HG02588 (cell line): ENCODE data around the gene ITPRIP.

Source experiments
- ATAC-seq: cut with Tn5 transposase; IDR thresholded peaks from one replicate; pipeline ENCODE4 v1.9.1; 2021; ENCODE audit warnings: mild to moderate bottlenecking, moderate library complexity; ENCODE audit not compliant: unreplicated experiment

Gene ITPRIP

DNA sequence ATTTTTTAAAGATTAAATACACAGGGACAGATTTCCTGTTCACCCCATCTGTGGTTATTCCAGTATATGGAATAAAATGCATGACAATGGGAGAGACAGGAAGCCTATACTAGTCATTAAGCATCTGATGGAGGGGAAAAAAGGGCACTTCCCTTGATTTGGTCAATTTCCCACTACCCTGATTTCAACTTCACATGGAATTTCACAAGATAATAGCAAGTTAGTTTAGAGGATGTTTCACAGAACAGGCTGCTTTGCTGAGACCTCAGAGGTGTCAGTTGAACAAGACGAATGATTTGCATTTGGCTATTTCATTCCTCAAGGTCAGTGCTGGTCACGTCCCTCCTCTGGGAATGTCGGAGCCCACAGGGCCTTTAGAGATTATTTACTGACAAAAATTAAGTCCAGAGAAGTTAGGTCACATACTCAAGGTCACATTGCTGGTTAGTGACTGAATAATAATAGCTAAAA, 4.7 kb upstream of the ITPRIP start:
- ATAC-seq = no peak

GRCh38 chr10:104340641-104341040, 2.4 kb upstream of the ITPRIP start:
- ATAC-seq = no peak

DNA sequence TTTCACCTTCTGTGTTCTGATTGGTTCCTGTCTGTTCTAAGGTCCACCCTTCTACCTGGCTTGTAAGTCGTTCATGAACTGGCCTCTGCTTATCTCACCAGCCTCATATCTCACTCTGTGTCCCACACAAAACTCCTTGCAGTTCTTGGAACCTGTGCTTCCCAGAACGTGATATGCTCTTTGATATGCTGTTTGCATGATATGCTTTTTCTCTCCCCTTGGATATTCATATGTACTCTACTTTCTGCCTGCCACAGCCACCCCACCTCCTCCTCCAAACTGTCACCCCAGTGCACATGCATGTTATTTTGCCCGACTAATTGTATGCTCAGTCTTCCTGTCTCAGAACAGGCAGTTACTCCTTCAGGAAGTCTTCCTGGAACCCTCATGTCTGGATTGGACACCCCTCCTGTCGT, 1.9 kb upstream of the ITPRIP start:
- ATAC-seq = no peak

- ATAC-seq = no peak
These were observed 1.3 kb upstream of the ITPRIP start for GRCh38 chr10:104339469-104340110.

- peak; percentile 36 for ATAC-seq
These were observed 712 bp downstream of the ITPRIP start for GRCh38 chr10:104337521-104337984.

- ATAC-seq = peak; percentile 34
These were observed 1.3 kb downstream of the ITPRIP start for GRCh38 chr10:104336821-104337467.

- ATAC-seq = no peak
These were observed 3.2 kb downstream of the ITPRIP start for GRCh38 chr10:104334965-104335650.

DNA sequence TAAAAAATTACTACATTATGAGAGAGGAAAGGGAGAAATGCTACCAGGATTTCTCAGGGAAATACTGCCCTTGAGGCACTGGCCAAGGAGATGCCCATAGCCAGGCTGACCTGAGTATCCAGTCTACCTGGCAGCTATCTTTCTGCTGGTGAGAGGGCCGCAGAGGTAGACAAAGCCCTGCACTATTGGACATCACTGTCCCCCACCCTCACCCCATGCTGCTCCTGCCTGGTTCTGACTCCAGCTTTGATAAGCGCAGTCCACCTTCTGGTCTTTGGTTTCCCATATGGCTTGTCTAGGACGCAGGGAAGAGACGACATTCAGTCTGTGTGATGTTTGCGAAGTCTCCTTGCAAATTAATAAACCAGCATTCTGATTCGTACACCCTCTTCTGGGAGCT, 3.7 kb downstream of the ITPRIP start:
- no peak for ATAC-seq

DNA sequence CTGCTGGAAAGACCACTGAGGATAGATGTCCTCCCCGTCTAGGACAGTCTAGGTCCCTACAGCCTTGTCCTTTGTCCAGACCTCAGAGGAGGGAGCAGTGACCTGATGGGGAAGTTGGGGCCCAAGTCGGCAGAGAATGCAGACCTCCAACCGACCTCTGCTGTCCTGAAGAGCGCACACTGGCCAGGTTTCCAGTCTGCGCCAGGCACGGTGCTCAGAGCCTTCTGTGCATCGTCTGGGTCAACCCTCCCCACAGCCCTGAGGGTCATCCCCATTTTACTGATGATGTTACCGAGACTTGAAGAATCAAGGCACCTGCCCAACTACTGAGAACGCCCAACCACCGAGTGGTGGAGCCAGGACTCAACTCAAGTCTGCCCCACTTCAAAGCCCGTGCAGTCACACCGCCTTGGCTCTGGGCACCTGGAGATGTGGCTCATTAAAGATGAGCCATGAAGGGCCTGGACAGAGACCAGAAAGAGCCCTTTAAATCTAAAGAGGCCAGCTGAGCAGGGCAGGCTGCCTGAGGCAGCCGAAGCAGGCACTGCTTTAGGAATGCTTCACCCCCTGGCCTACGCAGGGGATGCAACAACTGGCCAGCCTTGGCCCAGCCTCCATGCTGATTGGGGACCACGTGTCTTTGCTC, 4.4 kb downstream of the ITPRIP start:
- ATAC-seq = no peak

GRCh38 chr10:104333032-104333727, 5.1 kb downstream of the ITPRIP start:
- ATAC-seq = no peak

DNA sequence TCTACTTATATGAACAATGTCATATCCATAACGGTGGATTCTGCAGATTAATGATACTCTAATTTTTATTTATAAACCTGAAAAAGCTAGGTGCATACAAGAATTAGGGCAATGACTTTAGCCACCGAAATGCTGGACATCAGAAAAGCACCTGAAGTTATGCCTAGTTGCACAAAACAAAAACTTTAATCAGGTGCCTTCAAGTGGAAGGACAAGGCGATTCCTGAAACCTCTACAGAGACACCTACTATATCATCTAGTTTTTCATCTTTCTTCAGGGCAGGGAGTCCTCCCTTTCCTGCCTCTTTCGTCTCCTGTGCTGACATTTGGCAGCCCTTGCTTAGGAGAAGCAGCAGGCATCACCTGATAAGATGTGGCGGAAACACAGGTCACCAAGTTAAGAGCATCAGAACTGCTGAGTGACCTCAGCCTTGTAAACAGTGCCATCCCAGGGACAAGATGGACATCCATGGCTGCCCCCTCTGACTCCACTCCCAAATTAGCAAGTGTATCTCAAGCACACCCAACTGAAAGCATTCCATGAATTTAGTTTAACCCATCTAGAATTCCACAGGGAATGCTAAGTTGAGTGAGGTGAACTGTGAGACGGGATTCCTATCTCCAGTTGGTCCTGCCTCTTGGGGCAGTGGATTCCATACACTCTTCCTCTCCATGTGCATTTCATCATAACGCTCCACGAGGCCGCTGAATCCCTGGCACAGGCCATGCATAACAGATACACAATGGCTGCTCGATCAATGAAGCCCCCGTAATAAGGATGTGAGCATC, 5.8 kb downstream of the ITPRIP start:
- no peak for ATAC-seq

- ATAC-seq = no peak
These were observed 6.9 kb downstream of the ITPRIP start for GRCh38 chr10:104331208-104331838.

GRCh38 chr10:104330168-104331110, 7.8 kb downstream of the ITPRIP start:
- ATAC-seq = no peak

DNA sequence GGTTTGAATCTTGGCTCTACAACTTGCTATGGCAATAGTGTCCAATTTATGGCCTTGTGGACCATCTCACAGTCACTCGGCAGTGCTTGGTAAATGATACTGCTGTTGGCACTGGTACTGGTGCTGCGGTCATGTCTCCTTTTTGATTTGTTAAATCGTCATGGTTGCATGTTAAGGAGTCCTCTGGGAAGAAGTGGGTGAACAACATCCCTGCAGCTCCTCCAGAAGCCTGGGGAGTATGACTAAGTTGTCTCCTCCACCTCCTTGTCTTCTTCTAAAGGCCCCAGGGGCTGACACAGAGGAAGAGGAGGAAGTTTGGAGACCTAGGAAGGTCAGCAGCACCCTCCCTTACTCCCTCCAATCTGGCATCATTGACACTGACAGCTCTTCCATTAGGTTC, 8.5 kb downstream of the ITPRIP start:
- no peak for ATAC-seq

DNA sequence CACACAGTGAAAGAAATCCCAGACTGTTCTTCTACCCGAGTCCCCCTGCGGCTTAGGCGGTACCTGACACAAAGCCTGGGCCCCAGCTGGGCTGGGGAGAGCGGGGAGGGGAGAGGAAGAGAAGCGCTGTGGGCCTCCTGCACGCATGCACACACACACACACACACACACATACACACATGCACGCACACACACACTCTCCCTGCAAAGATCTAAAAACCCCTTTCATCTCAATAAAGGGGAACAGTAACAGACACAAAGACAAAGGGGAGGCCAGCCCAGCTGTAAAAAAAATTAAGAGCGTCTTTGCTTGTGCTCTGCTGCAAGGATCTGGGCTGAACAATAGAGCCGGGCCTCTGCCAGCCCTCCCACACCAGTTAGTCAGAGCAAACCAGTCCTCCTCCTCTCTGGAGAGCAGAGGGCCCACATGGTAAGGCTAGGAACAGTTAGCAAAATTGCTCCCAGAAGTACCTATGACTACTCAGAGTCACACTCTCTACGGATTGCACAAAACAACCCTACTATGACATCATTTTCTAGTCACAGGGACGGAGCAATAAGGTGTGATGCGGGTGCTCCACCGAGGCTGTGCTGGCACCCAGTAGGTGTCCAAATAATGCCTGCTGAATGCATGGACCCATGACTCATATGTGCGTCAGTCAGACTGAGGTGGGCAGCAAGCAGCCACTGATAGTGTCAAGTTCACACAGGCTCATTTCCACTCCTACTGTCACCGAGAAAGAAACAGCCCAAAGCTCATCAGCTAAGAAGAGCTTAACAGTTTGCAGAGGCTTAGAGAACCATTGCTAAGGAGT, 9.2 kb downstream of the ITPRIP start:
- peak; percentile 50 for ATAC-seq

DNA sequence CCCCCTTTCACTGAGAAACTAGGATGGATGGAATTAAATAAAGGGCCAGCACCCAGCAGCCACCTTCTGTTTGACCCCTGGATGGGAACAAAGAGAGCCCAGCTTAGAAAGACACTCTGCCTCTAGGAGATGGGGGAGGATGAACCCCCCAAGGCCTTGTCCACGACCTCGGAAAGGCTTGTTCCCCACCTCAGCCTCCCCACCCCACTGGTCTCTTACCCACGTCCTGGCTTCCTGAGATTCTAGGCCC, 9.7 kb downstream of the ITPRIP start:
- no peak for ATAC-seq

- no peak for ATAC-seq
These were observed 10.3 kb downstream of the ITPRIP start for GRCh38 chr10:104327745-104328645.
